SIG-M5 treated with dmso at 0.1 percent for 504 hours (cell line): ENCODE measurements around the gene CHST11.
"Not testable (repeated sequence)": the region's sequence is repeated elsewhere in the genome, so short reads cannot be mapped to it uniquely, and the experiment has no call there.

ENCODE experiments used
- DNase-seq: peaks from one replicate; lab custom pipeline; 2025; ENCODE audit not compliant: unreplicated experiment; lab: John Stamatoyannopoulos, UW

The CHST11 gene

GRCh38 chr12:104524034-104524832 is 67.5 kb downstream of the CHST11 start:
- no peak for DNase-seq

DNA sequence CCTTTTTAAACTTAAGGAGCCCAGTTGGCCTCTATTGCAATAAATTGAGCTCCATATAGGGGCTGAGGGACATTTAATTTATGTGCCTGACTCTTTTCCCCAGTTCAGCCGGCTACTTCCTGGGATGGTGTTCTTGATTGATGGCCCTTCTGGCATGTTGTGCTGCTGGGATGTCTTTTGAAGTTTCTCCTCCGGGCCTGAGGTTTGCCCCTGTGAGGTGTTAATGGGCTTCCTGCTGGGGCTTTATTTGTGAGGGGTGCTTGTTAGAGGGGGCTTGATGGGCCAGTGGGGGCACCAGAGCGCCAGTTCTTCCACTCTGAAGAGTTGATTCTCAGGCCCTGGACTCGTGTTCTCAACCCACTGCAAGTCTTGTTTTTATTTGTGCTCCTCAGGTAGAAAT is 69.6 kb downstream of the CHST11 start:
- no peak for DNase-seq

GRCh38 chr12:104526751-104527150 is 70.0 kb downstream of the CHST11 start:
- no peak for DNase-seq

GRCh38 chr12:104527653-104528052 is 70.9 kb downstream of the CHST11 start:
- not testable (repeated sequence) for DNase-seq

DNA sequence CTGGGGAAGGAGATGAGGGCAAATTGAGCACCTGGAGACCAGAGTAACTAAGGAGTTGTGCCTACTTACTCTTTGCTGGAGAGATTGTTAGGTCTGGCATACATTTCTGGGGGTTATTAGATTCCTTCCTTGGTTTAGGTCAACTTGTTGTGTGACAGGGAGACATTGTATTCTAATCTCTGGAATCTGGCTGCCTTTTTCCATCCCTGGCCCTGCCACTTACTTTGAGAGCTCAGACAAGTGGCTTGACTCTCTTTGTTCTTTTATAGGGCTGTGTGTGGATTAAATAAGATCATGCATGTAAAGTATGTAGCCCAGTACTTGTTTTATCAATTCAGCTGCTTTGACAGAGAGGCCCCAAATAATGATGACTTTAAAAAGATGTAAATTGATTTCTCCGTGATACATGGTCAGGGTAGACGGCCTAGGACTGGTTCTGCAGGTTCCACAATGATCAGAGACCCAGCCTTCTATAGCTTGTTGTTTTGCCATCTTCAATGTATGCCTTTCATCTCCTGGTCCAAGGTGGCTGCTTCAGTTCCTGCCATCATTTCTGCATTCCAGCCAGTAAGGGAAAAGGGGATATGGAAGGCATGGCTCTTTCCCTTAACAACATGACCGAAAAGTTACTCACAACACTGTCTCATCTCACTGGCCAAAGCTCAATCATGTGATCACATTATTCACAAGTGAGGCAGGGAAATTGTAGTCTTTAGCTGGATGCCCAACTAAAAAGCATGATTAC is 72.6 kb downstream of the CHST11 start:
- no peak for DNase-seq

- no peak for DNase-seq
Measured at GRCh38 chr12:104532636-104533035, 75.9 kb downstream of the CHST11 start.

- DNase-seq, result no peak
Measured at GRCh38 chr12:104533134-104533533, 76.4 kb downstream of the CHST11 start.

GRCh38 chr12:104534162-104534856 is 77.6 kb downstream of the CHST11 start:
- no peak for DNase-seq

DNA sequence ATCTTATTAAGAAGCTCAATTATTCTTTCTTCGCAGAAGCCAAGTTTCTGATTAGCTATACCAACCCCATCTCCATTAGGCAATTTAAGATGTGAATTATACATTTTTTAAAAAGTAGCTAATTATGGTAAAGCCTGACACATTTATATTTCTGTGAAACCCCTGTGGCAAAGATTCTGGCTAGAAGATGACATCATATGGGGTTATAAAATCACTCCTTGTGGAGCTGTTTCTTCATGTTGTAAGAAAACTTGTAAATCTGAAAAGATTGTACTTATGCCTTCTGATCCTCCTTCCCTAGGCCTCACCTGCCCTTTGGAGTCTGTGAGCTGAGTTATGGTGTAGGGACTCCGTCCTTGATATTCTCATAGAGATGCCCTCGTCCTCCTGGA is 78.1 kb downstream of the CHST11 start:
- no peak for DNase-seq

DNA sequence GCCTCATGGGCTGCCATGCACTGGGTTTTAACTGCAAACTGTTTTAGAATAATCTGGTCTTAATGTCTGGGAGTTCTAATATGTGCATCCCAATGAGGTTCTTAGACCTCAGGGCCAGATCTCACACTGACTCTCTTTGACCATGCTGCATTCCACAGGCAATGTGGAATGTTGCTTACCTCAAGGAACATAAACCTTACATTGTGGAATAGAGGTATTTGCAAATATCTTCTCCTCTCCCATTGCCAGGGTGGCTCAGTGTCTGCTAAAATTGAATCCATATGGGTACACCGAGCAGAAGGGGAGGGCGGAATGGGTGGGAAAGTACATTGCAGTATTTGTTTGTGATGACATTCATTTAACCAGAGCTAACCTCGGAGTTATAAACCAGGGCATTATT is 78.6 kb downstream of the CHST11 start:
- no peak for DNase-seq

DNA sequence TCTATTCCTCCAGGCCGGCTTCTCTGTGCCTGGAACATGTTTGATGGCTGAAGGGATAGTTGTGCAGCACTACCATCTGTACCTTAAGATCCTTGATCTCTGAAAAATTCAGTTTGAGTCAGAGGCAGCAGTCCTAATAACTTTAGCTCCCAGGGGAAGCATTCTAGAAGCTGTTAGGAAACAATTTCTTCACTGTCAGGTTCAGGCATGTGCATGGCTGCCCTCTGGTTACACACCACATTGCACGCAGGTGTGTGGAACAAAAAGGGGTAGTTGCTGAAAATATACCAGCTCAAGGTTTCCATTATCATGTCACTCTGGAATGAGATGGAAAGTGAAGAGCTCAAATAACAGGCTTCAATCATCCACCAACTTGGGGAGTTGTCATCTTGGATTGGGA is 80.1 kb downstream of the CHST11 start:
- DNase-seq, result no peak

GRCh38 chr12:104538056-104538455 is 81.3 kb downstream of the CHST11 start:
- DNase-seq, result no peak

- DNase-seq, result no peak
Measured at GRCh38 chr12:104538891-104539462, 82.2 kb downstream of the CHST11 start.

DNA sequence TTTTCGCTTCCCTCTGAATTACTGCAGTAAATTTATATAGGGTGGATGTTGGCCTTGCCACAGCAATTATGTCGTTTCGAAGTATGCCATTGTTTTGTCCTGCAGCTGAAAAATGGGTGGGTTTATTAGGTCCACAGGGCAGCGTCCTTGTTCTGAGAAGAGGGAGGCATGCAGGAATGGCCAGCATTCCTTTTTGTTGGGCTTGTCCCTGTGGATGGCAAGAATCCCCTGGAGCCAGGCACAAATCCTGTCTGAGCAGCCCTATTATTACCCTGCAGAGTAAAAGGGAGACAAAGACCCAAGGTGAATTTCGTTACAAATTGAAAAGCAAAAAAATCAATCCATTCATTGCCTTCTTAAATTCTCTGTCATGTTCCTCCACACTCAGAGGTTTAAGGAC is 88.1 kb downstream of the CHST11 start:
- DNase-seq, result no peak

DNA sequence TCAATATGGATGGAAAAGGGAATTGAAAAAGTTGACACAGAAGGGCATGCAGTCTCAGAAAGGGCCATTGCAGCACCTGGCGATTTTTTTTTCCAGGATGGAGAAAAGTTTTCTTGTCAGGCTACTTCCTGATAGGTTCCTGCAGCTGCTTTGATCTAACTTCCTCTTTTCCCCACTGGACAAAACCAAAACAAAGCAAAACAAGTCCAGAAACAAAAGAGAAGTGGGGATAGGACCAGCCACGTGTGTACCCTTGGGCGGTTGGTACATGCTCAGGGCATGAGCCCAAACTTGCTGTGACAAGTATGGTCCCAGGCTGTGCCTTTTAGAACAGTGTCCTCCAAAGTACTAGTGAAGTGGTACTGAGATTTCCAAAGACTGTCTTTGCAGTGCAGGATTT is 89.8 kb downstream of the CHST11 start:
- DNase-seq, result peak; percentile 69

DNA sequence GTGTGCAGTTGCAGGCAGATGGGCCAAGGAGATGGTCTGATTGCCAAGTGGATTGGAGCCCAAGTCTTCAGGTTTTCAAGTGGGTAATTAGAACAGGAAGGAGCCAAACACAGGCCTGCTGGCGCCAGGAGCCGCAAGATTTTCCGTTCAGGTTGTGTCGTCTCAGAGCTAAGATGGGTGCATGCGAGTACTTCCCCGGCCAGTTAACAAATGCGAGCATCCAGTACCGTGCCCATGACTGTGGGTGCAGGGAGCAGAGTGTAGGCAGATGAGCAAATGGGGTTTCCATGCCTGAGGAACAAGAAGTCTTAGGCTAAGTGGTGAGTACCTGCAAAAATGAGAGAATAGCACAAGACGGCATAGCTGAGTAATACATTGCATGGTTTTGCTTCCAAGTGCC is 90.5 kb downstream of the CHST11 start:
- DNase-seq, result no peak

DNA sequence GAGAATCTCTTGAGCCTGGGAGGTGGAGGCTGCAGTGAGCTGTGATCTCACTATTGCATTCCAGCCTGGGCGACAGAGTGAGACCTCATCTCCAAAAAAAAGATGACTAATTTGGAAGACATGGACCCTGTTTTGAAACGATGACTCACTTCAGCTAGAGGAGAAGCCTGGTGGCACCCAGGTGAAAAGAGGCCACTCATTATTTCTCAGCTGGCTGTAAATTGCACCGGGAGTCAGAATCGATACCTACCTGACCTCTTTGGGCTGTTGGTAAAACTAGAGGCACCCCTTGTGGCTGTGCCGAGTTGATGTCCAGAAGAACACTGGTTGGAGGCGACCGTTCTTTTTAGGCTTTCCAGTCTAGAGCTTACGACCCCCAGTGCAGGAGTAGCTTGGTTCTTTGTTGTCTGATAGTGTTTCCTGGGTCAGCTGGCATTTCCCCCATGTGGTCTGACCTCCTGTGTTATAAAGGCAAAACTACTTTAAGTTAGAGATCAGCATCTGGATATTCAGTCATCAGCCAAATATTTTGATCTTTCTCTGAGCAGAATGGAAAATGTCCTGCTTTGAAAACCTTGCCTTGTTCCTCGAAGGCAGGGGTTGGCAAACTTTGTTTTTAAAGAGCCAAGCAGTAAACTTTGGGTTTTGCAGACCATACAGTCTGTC is 93.2 kb downstream of the CHST11 start:
- no peak for DNase-seq

DNA sequence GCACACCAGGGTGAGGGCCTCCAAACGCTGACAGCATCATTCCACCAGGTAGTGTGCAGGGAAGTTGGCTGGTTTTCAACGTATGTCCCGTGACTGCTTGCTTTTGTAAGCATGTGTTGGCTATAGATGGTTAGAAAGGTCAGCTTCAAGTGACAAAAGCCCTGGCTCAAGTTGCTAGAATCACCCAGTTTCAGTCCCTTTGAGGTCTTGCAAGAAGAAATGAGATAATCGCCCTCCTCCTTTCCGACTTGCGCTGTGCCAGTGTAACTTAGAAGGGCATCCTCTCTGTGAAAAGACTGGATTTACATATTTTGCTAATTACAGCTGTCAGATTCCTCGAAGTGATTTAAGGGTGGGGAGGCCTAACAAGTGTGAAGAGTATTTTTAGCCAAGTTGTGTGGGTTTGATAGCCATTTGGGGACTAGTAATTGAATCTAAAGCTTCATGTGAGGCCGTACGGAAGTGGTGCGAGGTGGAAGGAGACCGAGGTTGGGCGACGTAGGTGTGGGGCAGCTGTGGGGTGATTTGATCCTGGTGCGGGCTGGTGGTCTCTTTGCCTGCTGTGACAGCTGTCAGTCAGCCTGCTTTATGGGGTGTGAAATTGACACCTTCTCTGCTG is 94.7 kb downstream of the CHST11 start:
- no peak for DNase-seq

- no peak for DNase-seq
Measured at GRCh38 chr12:104553421-104553820, 96.7 kb downstream of the CHST11 start.

- DNase-seq, result no peak
Measured at GRCh38 chr12:104555648-104556047, 98.9 kb downstream of the CHST11 start.
